ENCODE results near the gene SLCO4A1.

Gene SLCO4A1, protein sequence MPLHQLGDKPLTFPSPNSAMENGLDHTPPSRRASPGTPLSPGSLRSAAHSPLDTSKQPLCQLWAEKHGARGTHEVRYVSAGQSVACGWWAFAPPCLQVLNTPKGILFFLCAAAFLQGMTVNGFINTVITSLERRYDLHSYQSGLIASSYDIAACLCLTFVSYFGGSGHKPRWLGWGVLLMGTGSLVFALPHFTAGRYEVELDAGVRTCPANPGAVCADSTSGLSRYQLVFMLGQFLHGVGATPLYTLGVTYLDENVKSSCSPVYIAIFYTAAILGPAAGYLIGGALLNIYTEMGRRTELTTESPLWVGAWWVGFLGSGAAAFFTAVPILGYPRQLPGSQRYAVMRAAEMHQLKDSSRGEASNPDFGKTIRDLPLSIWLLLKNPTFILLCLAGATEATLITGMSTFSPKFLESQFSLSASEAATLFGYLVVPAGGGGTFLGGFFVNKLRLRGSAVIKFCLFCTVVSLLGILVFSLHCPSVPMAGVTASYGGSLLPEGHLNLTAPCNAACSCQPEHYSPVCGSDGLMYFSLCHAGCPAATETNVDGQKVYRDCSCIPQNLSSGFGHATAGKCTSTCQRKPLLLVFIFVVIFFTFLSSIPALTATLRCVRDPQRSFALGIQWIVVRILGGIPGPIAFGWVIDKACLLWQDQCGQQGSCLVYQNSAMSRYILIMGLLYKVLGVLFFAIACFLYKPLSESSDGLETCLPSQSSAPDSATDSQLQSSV

DNA sequence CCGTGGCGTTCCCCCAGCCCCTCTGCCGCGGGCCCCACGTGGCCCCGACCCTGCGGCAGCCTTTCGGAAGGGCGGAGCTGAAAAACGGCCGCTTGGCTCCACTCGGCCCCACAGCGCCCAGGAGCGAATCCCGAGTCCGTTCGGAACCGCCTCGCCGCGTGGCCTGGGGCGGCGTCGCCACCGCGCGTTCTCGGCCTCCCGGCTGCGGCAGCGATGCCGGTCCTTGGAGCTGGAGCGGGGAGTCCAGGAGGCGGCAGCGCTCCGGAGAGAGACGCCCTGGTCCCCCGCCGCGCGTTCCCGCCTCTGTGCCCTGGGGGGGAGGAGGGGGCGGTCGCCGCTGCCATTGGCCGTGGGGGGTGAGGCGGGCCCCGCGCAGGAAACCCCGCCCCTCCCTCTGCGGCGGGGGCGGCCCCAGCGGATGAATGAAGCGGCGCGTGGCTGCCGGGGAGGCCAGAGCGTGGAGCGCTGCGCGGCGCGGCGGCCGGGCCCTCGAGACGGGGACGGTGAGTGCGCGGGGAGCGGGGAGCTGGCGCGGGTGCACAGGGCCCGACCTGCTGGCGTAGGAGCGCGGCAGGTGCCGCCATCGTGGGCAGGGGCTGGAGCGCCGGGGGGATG is at the start of gene SLCO4A1:
TSS of gene SLCO4A1 (plus strand) at position 453 of the 615 bp plus-strand sequence. CDS start 13,952 bp downstream, outside the sequence.
- peak within 1 kb of the TSS; percentile 57 for H3K4me3 ChIP-seq (ENCODE audit: low read depth, low read length)

DNA sequence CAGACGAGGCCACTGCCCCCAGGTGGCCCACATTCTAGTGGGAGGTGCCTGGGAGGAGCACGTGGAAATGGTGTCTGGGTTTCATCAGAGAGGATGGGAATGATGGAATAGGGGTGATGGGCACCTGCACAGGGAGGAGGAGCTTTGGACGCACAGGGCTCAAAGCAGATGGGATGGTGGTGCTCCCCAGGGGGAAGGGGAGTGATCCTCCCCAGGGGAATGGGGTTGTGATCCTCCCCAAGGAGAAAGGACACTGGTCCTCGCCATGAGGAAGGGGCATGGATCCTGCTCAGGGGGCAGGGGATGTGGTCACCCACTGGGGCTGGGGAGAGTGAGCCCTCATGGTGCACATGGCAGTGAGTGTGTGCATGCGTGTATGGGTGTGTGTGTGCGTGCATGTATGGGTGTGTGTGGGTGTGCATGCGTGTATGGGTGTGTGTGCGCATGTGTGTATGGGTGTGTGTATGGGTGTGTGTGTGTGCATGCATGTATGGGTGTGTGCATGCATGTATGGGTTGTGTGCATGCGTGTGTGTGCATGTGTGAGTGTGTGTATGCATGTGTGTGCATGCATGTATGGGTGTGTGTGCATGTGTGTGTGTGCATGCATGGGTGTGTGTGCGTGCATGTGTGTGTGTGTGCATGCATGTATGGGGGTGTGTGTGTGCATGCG is 49.7 kb upstream of the SLCO4A1 start:
- H3K4me3 ChIP-seq (ENCODE audit: low read depth, low read length) = no peak overlapping the region

DNA sequence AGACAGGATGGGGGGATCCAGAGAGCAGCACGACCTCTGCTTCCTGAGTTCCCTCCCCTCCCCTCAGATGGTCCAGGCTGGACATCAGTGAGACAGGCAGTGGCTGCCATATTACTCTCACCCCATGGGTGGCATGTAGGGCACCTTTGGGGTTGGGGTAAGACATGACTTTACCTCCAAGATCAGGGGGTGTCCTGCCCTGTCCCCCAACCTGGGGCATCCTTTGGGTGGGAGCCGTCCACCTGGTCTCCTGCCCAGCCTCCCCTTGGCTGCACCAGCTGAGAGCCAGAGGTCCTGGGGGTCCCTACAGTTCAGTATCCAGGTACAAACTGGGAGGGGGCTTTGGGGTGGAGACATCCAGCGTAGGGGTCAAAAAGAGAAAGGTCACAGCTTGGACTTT is 48.7 kb upstream of the SLCO4A1 start:
- H3K4me3 ChIP-seq (ENCODE audit: low read depth, low read length) = no peak overlapping the region

DNA sequence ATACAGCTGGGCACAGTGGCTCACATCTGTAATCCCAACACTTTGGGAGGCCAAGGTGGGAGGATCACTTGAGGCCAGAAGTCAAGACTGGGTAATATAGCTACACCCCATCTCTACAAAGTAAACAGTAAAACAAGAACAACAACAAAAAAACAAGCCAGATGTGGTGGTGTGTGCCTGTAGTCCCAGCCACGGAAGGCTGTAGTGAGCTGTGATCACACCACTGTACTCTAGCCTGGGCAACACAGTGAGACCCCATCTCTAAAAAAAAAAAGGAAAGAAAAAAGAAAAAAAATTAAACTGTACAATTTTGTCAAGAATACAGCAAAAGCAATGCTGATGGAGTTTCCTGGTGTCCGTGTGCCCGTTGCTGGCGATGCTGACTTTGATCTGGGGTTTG is 47.2 kb upstream of the SLCO4A1 start:
- H3K4me3 ChIP-seq (ENCODE audit: low read depth, low read length) = no peak overlapping the region

DNA sequence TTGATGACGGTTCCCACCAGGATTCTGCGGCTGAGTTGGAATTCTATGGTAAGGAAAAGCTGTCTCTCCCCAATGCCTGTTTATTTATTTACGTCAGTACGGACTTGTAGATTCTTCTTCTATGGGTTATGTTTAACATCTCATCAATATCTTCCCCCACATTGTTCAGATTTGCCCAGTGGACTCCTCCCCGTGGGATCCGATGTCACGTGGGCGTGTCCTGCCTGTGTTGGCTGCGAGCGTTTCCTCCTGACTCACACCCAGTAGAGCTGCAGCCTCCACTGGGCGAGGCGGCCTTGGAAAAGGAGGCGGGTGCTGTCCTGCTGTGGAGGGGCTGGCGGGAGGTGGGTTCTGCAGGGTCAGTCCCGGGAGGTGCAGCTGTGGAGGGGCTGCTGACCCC is 46.8 kb upstream of the SLCO4A1 start:
- H3K4me3 ChIP-seq (ENCODE audit: low read depth, low read length) = no peak overlapping the region

DNA sequence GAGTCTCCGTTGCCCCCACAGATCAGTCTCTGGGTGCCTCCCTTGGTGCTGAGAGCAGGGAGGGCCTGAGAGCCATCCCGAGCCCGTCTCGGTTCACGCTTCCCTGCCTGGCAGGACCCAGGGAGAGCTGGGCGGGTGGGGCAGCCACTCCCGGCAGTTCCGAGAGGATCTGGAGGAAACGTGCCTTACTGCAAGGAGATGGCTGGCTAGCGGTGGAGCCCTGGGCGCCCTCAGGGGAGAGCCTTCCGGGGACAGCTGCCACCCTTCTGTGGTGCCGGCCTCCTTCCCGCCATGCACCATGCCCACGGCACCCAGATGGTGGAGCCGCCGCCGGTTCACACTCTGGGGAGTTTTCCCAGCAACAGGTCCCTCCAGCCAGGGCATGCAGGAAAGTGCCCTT is 45.8 kb upstream of the SLCO4A1 start:
- H3K4me3 ChIP-seq (ENCODE audit: low read depth, low read length) = no peak overlapping the region

DNA sequence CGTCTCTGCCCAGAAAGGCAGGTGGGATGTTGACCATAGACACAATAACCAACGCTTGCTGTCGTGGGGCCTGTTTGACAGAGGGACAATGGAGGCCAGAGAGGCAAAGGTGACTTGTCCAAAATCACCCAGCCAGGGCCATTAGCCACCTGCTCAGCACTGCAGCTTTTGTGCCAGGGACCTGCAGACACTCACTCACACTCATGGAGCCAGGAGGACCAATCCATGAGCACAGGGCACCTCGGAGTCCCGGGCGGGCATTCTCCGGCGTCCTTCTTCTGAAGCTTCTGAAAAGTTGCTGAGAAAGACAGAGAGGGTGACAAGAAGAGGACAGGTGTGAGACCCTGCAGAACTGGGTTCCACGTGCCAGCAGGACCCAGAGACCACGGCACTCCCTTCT is 45.4 kb upstream of the SLCO4A1 start:
- H3K4me3 ChIP-seq (ENCODE audit: low read depth, low read length) = no peak overlapping the region

DNA sequence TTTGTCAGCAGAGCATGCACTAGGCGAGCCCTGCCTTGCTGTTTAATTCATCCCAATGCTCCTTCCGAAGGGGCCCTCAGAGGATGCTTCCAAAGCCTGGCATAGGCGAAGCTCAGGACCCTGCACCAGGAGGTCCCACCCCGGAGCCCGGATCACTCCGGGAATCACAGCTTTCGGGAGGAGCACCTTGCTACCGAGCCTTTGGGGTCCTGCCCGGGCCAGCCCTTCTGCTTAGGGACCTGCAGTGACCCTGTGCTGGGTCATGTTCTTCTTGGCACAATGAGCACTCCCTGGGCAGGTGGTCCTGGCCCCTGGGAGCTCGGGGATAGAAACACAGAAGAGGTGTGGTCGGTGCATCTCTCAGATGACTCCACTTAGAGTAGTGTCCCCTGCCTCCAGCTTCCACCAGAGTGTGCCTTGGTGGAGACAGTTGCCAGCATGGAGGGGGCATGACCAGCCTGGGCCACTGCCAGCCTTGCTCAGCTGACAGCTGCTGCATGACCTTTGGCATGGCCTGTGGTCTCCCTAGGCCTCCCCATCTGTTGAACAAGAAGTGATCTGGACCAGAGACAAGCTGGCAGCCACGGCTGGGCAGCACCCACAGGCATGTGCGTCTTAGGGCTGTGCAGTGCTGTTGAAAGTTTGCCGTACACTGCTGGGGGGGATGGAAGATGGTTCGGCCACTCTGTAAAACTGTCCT is 44.7 kb upstream of the SLCO4A1 start:
- H3K4me3 ChIP-seq (ENCODE audit: low read depth, low read length) = no peak overlapping the region

DNA sequence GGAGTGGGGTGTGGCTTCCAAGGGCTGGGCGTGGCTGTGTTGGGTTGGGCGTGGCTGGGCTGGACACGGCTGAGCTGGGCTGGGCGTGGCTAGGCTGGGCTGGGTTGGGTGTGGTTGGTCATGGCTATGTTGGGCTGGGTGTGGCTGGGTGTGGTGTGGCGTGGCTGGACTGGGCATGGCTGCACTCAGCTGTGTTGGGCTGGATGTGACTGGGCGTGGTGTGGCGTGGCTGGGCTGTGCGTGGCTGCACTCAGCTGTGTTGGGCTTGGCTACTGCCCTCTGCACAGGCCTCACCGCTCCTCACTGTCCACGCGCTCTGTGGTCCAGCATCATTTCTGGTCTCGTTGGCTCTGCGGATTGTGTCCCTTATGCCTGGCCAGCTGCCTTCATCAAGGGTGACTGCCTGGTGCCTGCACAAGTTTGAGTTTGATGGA is 43.5 kb upstream of the SLCO4A1 start:
- no peak overlapping the region for H3K4me3 ChIP-seq (ENCODE audit: low read depth, low read length)

DNA sequence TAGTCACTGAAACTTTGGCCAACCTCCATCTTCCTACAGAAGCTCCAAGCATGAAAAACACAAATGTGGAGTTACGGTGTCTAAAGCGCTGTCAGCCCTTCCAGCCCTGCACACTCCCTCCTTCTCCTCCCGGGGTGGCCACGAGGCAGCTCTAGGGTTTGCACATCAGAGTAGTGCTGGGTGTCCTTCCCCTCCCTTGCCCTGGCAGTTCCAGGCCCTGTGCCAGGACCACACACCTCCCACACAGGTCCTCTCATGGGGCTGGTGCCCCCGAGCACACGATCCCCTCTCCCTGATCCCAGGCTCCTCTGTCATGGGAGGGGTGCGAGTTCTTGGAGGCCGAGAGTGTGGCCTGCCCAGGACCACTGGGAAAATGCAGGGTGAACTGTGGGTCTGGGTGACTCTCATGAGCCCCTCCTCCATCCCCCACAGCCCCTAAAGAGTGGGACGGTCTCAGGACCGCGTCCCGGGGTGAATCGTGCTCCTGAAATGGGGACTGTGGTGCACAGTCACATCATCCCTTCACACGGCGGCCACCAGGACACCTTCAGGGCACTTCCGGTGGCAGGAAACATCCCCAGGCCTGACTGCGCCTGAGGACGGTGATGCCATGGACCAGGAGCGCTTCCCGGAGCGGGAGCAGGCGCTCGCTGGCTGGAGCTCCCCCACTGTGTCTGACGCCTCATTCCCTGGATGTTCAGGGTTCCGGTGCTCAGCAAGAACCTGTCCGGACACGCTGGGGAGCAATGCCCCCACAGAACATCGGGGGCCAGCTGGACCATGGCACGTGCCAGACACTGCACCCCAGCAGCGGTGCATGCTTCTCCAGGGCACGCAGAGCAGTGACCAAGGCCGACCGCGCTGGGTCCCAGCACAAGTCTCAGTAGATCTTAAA is 42.8 kb upstream of the SLCO4A1 start:
- no peak overlapping the region for H3K4me3 ChIP-seq (ENCODE audit: low read depth, low read length)

DNA sequence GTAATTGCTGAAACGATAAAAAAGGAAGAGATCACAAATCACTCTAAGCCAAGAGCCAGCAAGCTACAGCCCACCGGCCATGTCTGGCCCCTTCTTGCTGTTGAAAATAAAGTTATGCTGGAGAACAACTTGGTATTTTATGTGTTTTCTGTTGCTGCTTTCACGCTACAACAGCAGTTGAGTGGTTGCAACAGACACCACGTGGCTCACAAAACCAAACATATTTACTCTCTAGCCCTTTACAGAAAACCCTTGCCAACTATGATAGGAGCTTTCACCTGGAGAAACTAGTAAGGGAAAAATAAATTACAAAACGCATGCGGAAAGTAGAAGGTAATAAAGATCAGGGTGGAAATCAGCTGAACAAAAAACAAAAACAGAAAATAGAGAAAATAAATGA is 41.1 kb upstream of the SLCO4A1 start:
- no peak overlapping the region for H3K4me3 ChIP-seq (ENCODE audit: low read depth, low read length)

DNA sequence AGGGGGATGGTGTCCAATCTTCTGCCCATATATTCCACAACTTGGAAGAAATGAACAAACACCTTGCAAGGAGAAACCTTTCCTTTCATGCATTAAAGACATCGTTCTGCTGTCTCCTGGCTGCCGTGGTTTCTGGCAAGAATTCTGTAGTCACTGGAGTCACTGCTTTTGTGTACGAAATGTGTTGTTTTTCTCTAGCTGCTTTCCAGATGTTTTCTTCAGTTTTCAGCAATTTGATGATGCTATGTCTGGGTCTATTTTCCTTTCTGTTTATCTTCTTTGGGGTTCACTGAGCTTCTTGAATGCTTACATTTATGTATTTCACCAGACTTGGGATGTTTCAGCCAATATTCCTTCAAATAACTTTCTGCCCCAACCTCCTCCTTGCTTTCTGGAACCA is 40.6 kb upstream of the SLCO4A1 start:
- no peak overlapping the region for H3K4me3 ChIP-seq (ENCODE audit: low read depth, low read length)

DNA sequence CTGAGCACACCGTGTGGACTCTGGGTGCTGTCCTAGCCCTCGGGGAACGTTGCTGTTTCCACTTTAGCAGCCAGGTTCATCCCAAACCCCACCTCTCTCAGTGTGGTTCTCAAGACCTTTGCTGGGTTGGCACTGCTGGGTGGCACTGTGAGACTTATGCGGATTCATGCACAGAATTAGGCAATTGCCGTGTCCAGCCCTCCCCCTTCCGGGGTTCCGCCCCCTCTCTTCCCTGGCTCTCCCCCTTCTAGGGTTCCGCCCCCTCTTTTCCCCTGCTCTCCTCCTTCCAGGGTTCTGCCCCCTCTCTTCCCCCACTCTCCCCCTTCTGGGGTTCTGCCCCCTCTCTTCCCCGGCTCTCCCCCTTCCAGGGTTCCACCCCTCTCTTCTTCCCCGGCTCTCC is 39.8 kb upstream of the SLCO4A1 start:
- no peak overlapping the region for H3K4me3 ChIP-seq (ENCODE audit: low read depth, low read length)

DNA sequence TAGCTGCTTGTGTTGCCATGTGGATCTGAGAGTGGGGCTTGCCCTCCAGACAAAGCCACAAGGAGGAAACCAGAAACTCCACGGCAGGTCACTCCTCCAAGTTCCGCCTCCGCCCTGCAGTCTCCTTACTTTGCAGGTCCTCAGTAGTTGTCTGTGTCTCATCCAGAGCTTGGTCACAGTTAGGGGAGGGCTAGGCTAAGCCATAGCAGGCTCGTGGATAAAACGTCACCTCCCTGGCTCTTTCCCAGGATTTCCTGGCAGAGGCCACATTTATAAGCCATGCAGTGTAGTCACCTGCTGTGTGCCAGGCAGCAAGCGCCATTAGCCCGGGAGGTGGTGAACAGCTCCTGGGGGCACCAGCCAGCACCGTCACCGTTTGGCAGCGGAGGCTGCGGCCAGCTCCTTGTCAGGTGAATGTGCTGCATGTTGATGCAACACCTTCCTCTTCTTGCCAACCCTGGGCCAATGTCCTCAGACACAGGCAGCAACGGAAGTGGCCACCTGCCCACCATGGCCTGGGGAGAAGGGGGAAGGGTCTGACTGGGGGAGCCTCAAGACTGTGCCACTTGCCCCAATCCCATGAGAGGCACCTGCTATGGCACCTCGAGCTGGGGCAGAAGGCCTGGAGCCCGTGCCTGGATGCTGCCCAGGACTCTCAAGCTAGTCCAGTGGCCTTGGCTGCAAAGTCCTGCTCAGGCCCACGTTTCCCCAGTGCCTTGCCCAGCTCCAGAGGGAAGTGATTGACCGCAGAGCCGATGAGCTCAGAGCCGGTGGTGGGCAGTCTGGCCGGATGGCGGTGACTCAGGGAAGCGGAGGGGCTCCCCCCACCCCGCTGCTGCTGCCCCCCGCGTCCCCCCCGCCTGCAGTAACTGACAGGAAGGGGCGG is 39.0 kb upstream of the SLCO4A1 start:
- no peak overlapping the region for H3K4me3 ChIP-seq (ENCODE audit: low read depth, low read length)

DNA sequence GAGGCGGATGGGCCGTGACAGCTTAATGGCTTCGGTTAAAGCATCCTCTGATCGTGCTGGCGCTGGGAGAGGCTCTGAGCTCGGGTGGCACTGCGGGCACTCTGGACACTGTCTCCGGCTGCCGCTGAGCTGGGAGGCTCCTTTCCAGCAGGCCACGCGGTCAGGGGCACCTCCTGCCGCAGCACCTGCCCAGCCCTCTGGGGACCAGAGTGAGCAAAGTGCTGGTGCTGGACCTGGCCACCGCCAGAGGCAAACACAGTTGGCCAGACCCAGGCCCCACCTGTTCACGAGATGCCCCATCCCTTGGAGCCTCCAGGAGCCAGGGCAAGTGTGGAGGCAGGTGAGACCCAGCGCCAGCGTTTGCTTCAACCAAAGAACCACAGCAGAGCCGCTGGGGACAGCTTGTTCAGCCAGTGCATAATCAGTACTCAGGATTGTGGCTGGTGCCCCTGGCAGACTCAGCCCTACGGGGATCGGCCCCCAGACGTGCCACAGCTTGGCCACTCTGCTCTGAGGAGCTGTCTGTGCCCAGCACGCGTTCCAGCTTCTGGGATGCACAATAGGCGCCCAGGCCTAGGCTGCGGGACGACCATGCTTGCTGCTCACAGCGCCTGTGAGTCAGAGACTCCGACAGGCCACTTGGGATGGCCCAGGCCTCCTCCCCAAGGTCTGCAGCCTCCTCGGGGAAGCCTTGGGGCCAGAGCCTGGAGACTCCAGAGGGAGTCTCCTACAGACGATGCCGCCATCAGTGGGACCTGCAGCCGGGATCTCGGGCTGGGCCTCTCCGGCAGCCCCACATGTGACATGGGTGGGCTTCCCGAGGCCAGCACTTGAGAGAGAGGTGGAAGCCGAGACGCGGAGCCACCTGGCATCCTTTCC is 38.2 kb upstream of the SLCO4A1 start:
- H3K4me3 ChIP-seq (ENCODE audit: low read depth, low read length) = no peak overlapping the region

DNA sequence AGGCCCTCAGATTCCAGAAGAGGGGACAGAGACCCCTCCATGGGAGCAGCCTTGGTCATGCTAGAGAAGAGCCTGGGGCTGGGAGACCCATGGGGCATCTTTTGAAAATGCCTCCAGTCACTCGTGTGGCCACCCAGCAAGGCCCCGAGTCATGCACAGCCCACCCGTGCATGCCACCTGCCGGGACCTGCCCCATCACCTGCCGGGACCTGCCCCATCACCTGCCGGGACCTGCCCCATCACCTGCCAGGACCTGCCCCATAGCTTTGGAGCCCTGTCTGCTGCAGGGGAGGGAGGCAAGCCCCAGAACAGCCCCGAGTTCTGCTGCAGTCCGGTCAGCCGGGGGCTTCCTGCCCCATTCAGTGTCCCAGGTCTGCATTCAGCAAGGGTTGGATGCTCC is 37.5 kb upstream of the SLCO4A1 start:
- H3K4me3 ChIP-seq (ENCODE audit: low read depth, low read length) = no peak overlapping the region

DNA sequence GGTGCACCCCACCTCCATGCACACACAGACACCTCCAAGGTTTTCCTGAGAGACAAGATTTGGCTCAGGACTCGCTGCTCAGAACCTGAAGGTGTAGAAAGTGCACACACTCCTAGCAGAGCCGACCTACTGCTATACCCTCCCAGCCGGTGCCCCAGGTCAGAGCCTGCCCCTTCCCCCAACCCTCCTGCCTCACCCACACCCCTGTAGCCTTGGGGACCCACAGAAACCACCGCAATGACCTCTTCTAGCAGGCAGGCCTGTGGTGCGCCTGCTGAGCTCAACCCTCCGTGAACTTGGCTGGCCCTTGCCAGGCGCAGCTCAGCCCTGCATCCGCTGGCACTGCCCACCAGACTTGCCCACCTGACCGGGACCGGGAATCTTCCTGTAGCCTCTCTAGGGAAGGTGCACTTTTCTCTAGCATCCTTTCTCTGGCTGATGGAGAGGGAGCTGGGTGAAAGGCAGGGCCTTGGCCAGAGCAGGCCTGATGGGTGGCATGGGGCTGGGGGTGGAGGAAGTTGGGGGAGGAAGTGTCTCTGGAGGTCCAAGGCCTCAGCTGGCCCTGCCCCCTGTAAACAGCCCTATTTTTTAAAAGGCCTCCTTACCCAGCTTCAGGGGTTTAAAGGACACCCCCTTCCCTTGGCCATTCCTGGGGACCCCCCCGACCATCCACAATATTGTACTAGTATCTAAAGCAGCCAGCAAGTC is 36.9 kb upstream of the SLCO4A1 start:
- H3K4me3 ChIP-seq (ENCODE audit: low read depth, low read length) = no peak overlapping the region

Measured in iPS-11a (cell line).